GM10847 (cell line): ENCODE data around the gene CRABP1.

Experiments used
- POLR2A ChIP-seq: IDR thresholded peaks from 2 replicates; pipeline ENCODE4 v1.6.1; 2011; ENCODE audit not compliant: insufficient read length; ENCODE audit errors: extremely low read depth

The CRABP1 gene

GRCh38 chr15:78329625-78330024 lies 10.5 kb upstream of the CRABP1 start:
- TF ChIP-seq POLR2A, result no peak

GRCh38 chr15:78334845-78335244 lies 5.3 kb upstream of the CRABP1 start:
- no peak for TF ChIP-seq POLR2A

- no peak for TF ChIP-seq POLR2A
Observed at GRCh38 chr15:78335985-78336384, 4.2 kb upstream of the CRABP1 start.

GRCh38 chr15:78338781-78339180 lies 1.4 kb upstream of the CRABP1 start:
- no peak for TF ChIP-seq POLR2A

- TF ChIP-seq POLR2A, result no peak
Observed at GRCh38 chr15:78339559-78339958, 594 bp upstream of the CRABP1 start.

GRCh38 chr15:78341057-78341987 lies 1.2 kb downstream of the CRABP1 start:
- TF ChIP-seq POLR2A, result no peak

- TF ChIP-seq POLR2A, result no peak
Observed at GRCh38 chr15:78342021-78342420, 1.9 kb downstream of the CRABP1 start.

- TF ChIP-seq POLR2A, result no peak
Observed at GRCh38 chr15:78343276-78344060, 3.3 kb downstream of the CRABP1 start.

GRCh38 chr15:78345396-78346125 lies 5.4 kb downstream of the CRABP1 start:
- TF ChIP-seq POLR2A, result no peak

- no peak for TF ChIP-seq POLR2A
Observed at GRCh38 chr15:78347586-78348543, 7.7 kb downstream of the CRABP1 start.

GRCh38 chr15:78350058-78350457 lies 9.9 kb downstream of the CRABP1 start:
- no peak for TF ChIP-seq POLR2A

- no peak for TF ChIP-seq POLR2A
Observed at GRCh38 chr15:78351539-78351938, 11.4 kb downstream of the CRABP1 start.

GRCh38 chr15:78353093-78353492 lies 12.9 kb downstream of the CRABP1 start:
- TF ChIP-seq POLR2A, result no peak

- TF ChIP-seq POLR2A, result no peak
Observed at GRCh38 chr15:78355177-78355576, 15.0 kb downstream of the CRABP1 start.
